ENCODE measurements around the gene ERO1A.
A peak's percentile ranks its signal among the peaks of the same experiment; 100 is the strongest.

ERO1A gene, protein sequence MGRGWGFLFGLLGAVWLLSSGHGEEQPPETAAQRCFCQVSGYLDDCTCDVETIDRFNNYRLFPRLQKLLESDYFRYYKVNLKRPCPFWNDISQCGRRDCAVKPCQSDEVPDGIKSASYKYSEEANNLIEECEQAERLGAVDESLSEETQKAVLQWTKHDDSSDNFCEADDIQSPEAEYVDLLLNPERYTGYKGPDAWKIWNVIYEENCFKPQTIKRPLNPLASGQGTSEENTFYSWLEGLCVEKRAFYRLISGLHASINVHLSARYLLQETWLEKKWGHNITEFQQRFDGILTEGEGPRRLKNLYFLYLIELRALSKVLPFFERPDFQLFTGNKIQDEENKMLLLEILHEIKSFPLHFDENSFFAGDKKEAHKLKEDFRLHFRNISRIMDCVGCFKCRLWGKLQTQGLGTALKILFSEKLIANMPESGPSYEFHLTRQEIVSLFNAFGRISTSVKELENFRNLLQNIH

DNA sequence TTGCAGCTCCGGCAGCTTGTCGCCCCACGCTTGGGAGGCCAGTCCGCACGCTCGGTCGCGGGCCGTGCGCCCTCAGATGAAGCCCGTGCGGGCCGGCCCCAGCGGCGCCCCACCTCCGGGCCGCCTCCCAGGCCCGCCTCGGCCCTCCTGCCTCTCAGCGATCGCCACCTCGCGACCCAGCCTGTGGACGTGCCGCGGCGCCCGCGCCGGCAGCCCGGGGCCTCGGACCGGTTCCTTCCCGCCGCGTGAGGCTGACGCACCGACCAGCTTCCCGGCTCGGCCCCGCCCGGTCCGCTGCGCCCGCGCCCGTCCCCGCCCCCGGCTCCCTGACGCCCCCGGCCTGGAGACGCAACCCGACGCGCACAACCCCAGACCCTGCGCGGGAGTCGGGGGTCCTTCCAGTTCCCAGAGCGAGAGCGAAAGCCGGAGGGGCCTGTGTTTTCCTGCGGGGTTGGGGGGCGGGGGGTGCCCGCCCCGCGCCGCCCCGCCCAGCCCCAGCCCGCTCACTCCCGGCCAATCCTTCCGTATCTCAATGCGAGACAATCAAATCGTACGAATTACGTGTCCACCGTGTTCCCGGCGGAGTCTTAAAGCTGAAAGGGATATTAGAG lies at the start of gene ERO1A:
TSS of gene ERO1A (minus strand) at position 78 of the 611 bp plus-strand sequence. CDS start at position 1, 77 bp downstream.
- peak within 1 kb of the TSS; percentile 89 for H3K4me3 ChIP-seq (ENCODE audit: low read depth, low read length)
- TF ChIP-seq, protein P1, sequence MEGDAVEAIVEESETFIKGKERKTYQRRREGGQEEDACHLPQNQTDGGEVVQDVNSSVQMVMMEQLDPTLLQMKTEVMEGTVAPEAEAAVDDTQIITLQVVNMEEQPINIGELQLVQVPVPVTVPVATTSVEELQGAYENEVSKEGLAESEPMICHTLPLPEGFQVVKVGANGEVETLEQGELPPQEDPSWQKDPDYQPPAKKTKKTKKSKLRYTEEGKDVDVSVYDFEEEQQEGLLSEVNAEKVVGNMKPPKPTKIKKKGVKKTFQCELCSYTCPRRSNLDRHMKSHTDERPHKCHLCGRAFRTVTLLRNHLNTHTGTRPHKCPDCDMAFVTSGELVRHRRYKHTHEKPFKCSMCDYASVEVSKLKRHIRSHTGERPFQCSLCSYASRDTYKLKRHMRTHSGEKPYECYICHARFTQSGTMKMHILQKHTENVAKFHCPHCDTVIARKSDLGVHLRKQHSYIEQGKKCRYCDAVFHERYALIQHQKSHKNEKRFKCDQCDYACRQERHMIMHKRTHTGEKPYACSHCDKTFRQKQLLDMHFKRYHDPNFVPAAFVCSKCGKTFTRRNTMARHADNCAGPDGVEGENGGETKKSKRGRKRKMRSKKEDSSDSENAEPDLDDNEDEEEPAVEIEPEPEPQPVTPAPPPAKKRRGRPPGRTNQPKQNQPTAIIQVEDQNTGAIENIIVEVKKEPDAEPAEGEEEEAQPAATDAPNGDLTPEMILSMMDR (IDR thresholded peaks at IDR 0.05; ENCODE audit: insufficient read depth, low read length, missing control alignments): no peak
- CTCF ChIA-PET: no interaction called here
- POLR2A ChIA-PET: interaction anchor here (0.7 to 1.0 kb wide), 3 partner anchors 12 to 457 kb away, joined by 3 read pairs; partner anchors contain the start of genes DDHD1 and STYX
- DNase-seq (ENCODE audit: low read depth, low spot score): no peak

DNA sequence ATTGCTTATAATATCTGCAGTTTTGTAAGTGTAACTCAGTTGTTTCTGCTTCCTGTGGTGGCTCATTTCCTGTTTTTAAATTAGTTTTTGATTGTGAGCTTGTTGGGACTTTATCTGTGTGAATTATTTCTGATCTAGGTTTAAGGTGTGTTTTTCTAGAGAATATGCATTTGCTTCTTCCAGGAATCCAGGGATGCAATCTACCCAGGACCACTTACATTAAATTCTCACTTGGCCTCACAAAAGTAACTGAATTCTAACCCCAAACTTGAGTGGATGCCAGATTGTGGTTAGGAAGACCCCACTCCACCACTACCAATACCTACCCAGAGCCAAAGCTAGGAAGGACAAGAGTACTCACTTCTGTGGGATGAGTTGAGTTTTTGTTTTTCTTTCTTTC lies 46.5 kb upstream of the ERO1A start:
- DNase-seq (ENCODE audit: low read depth, low spot score): no peak
- POLR2A ChIA-PET: interaction anchor here (0.8 kb wide), 1 partner anchor 25 kb away, joined by 3 read pairs; no protein-coding TSS in a partner anchor
- TF ChIP-seq, protein P1 (IDR thresholded peaks at IDR 0.05; ENCODE audit: insufficient read depth, low read length, missing control alignments): no peak
- no peak overlapping the region for H3K4me3 ChIP-seq (ENCODE audit: low read depth, low read length)
- CTCF ChIA-PET: interaction anchor here (1.4 kb wide), 1 partner anchor 17 kb away, joined by 4 read pairs; no protein-coding TSS in a partner anchor

DNA sequence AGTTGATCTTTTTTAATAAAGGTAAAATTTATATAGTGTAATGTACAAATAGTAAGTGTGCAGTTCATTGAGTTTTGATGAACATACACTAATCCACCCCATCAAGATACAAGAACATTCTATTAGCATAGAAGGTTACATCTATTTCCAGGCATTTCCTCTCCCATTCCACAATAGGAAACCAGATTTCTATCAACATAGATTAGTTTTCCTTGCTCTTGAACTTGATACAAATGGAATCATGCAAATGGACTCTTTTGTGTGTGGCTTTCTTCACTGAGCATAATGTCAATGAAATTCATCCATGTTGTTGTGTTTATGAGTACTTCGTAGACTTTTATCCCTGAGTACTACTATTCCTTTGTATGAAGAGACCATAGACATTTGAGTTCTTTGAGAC lies 45.4 kb upstream of the ERO1A start:
- CTCF ChIA-PET: no interaction called here
- H3K4me3 ChIP-seq (ENCODE audit: low read depth, low read length): no peak overlapping the region
- POLR2A ChIA-PET: no interaction called here
- DNase-seq (ENCODE audit: low read depth, low spot score): no peak
- TF ChIP-seq, protein P1 (IDR thresholded peaks at IDR 0.05; ENCODE audit: insufficient read depth, low read length, missing control alignments): no peak

DNA sequence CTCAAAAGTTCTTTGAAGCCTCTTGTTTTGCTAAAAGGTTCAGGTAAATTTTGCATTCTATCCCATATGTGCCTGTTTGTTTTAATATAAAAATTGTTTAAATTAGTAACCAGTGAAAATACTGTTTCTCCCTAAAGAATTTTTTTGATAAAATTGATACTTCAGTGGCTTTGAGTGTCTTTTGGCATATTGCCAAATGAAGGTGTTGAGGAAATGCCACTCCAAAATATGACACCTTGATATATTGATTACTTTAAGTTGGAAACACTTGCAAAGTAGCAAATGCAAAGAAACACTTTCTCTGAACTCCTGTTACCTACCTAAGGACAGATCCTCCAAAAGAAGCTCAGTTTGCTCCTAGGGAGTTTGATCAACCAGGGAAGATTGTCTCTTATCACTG lies 43.1 kb upstream of the ERO1A start:
- TF ChIP-seq, protein P1 (IDR thresholded peaks at IDR 0.05; ENCODE audit: insufficient read depth, low read length, missing control alignments): no peak
- ChIA-PET CTCF (no interaction called here), POLR2A (no interaction called here)
- no peak overlapping the region for H3K4me3 ChIP-seq (ENCODE audit: low read depth, low read length)
- DNase-seq (ENCODE audit: low read depth, low spot score): no peak

DNA sequence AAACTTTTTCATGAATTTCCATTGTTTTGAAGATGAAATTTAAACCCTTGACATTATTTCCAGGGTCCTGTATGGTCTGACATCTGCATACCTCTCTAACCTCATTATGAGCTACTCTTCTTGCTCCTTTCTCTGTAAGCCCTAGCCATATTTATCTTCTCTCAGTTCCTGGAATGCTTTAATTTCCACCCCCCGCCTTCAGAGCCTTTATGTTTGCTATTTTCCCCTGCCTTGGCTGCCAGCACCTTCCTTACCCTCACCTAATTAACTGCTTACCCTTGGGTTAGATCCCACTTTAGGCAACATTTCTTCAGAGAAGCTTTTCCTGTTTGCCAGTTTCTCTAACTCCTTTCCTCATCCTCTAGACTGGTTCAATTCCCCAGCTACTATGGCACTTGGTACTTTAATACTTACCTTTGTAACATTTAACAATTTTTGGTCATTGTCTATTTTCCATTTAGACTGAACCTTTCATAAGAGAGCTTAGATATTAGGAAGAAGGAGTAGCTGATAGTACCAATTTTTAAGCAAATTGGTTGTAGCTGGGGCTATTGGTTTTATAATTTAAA lies 40.6 kb upstream of the ERO1A start:
- CTCF ChIA-PET: no interaction called here

More for the DNA sequence above, 40.6 kb upstream of the ERO1A start:
- POLR2A ChIA-PET: no interaction called here
- no peak overlapping the region for H3K4me3 ChIP-seq (ENCODE audit: low read depth, low read length)
- TF ChIP-seq, protein P1 (IDR thresholded peaks at IDR 0.05; ENCODE audit: insufficient read depth, low read length, missing control alignments): no peak
- no peak for DNase-seq (ENCODE audit: low read depth, low spot score)
